HG03045 (cell line): ENCODE results near the gene DLG1.

ENCODE experiments used
- ATAC-seq: cut with Tn5 transposase; IDR thresholded peaks from one replicate; pipeline ENCODE4 v1.9.1; 2021; ENCODE audit warnings: mild to moderate bottlenecking, moderate library complexity; ENCODE audit not compliant: unreplicated experiment

DLG1 gene

GRCh38 chr3:197320582-197320981, 22.2 kb upstream of the DLG1 start:
- ATAC-seq = no peak

- no peak for ATAC-seq
Observed at GRCh38 chr3:197317250-197317963, 19.0 kb upstream of the DLG1 start.

GRCh38 chr3:197312431-197312830, 14.0 kb upstream of the DLG1 start:
- ATAC-seq = no peak

GRCh38 chr3:197311591-197311990, 13.2 kb upstream of the DLG1 start:
- no peak for ATAC-seq

GRCh38 chr3:197309528-197310361, 11.3 kb upstream of the DLG1 start:
- no peak for ATAC-seq

- no peak for ATAC-seq
Observed at GRCh38 chr3:197308591-197308990, 10.2 kb upstream of the DLG1 start.

- ATAC-seq = no peak
Observed at GRCh38 chr3:197306374-197307086, 8.1 kb upstream of the DLG1 start.

- ATAC-seq = peak; percentile 90
Observed at GRCh38 chr3:197305854-197306253, 7.4 kb upstream of the DLG1 start.

- no peak for ATAC-seq
Observed at GRCh38 chr3:197303452-197303851, 5.0 kb upstream of the DLG1 start.

GRCh38 chr3:197302696-197303341, 4.4 kb upstream of the DLG1 start:
- ATAC-seq = no peak

- no peak for ATAC-seq
Observed at GRCh38 chr3:197302033-197302432, 3.6 kb upstream of the DLG1 start.

- ATAC-seq = no peak
Observed at GRCh38 chr3:197300361-197300760, 1.9 kb upstream of the DLG1 start.

GRCh38 chr3:197298945-197299854, 788 bp upstream of the DLG1 start:
- no peak for ATAC-seq

GRCh38 chr3:197297476-197298340, 704 bp downstream of the DLG1 start:
- peak; percentile 80 for ATAC-seq

GRCh38 chr3:197297002-197297401, 1.4 kb downstream of the DLG1 start:
- ATAC-seq = no peak

- no peak for ATAC-seq
Observed at GRCh38 chr3:197296545-197296944, 1.9 kb downstream of the DLG1 start.

GRCh38 chr3:197295871-197296270, 2.5 kb downstream of the DLG1 start:
- no peak for ATAC-seq

- ATAC-seq = no peak
Observed at GRCh38 chr3:197293605-197294237, 4.7 kb downstream of the DLG1 start.

GRCh38 chr3:197292648-197293047, 5.8 kb downstream of the DLG1 start:
- no peak for ATAC-seq
